Testis (tissue), 3 donors: ENCODE data around the gene GSDME. TPM values are rescaled to one million over a fixed set of nuclear protein-coding genes. Genes with fewer than 3 reads are reported as not detected.

Experiments
- DNase-seq: peaks from one replicate; pipeline ENCODE4 v3.0.0-alpha.2; 2019
- H3K27ac ChIP-seq, 2 donors: fragments of 200-600 bp; sonication (generic); one replicate each; pipeline ENCODE4 v1.5.1; 2019
- H3K27me3 ChIP-seq: fragments of 200-600 bp; sonication (generic); one replicate; pipeline ENCODE4 v1.5.1; 2019
- H3K36me3 ChIP-seq: fragments of 200-600 bp; sonication (generic); one replicate; pipeline ENCODE4 v1.5.1; 2017; ENCODE audit warnings: low read depth; ENCODE audit errors: missing control alignments
- H3K4me1 ChIP-seq: fragments of 200-600 bp; sonication (generic); one replicate; pipeline ENCODE4 v1.5.1; 2019
- H3K4me3 ChIP-seq, 2 donors: fragments of 200-600 bp; sonication (generic); one replicate each; pipeline ENCODE4 v1.5.1; 2017 to 2019
- H3K9me3 ChIP-seq: fragments of 200-600 bp; sonication (generic); one replicate; pipeline ENCODE4 v1.5.1; 2017
- CTCF ChIP-seq, 3 experiments: fragments of 450-650 bp in 2 of 3; fragments of 200-600 bp in 1 of 3; sonication (generic) in 1 of 3; IDR thresholded peaks; one replicate each; pipeline ENCODE4 v1.5.1; 2016 to 2019; ENCODE audit warnings: antibody characterized with exemption in 3 of 3, mild to moderate bottlenecking in 2 of 3, moderate library complexity in 1 of 3
- POLR2A ChIP-seq: fragments of 450-650 bp; IDR thresholded peaks from one replicate; pipeline ENCODE4 v1.6.1; 2017; ENCODE audit warnings: antibody characterized with exemption, mild to moderate bottlenecking, moderate library complexity
- WGBS, 2 donors: methylation state at CpG; one replicate each; pipeline ENCODE4 v1.1.5; 2018; 5-methylcytosine and 5-hydroxymethylcytosine counted together
- intact Hi-C: fragments of 100-400 bp; cut with DNase I; formaldehyde crosslinking; loops from one replicate; pipeline ENCODE4 v1.15.1; 2023; ENCODE audit warnings: low total_unique reads
- polyA plus RNA-seq: library from polyadenylated mRNA; stranded (reverse); fragments of 350-450 nt; fragmentation: Illumina TruSeq; extraction: RNeasy Lipid Tissue Mini Kit (QIAGEN cat#74804); gene quantifications from one replicate; pipeline ENCODE4 v1.2.3, GENCODE V29; 2014; ENCODE audit warnings: low read depth, low replicate concordance; ENCODE audit not compliant: insufficient read depth
- total RNA-seq, 2 donors: library from RNA; depleted of rRNA; stranded (reverse); fragments of >200 nt; gene quantifications; one replicate each; pipeline ENCODE4 v1.2.3, GENCODE V29; 2016

GSDME gene
- total and polyA plus RNA-seq, 3 donors from 2014 or later: 31.8 to 59.4 (median 55.0) TPM

- H3K4me1 ChIP-seq: peaks cover 5% of the 10 kb centered on the region
- 60 to 70% methylated on average over 7 of the region's 7 CpGs for WGBS, 2 donors
- intact Hi-C loops: no loop called here
- no peak for DNase-seq
- no peaks in the 10 kb centered on the region for H3K27me3 ChIP-seq
- H3K4me3 ChIP-seq: no peak overlapping the region
- H3K27ac ChIP-seq: no peak overlapping the region
- no peaks in the 10 kb centered on the region for H3K9me3 ChIP-seq
- H3K36me3 ChIP-seq: no peaks in the 10 kb centered on the region
- TF ChIP-seq POLR2A (no peak), CTCF (IDR thresholded peaks at IDR 0.05) (no peak)
These were observed 5.5 kb upstream of the GSDME start for GRCh38 chr7:24762771-24763170.

- no peak for DNase-seq
- Histone ChIP-seq H3K36me3 (no peaks in the 10 kb centered on the region), H3K9me3 (no peaks in the 10 kb centered on the region), H3K4me1 (peaks cover 6% of the 10 kb centered on the region), H3K27me3 (no peaks in the 10 kb centered on the region), H3K27ac (no peak overlapping the region), H3K4me3 (no peak overlapping the region)
- TF ChIP-seq CTCF (IDR thresholded peaks at IDR 0.05) (no peak), POLR2A (no peak)
- 89 to 97% methylated on average over 1 of the region's 1 CpG for WGBS, 2 donors
- intact Hi-C loops: no loop called here
These were observed 3.7 kb upstream of the GSDME start for GRCh38 chr7:24760968-24761367.

- H3K36me3 ChIP-seq: no peaks in the 10 kb centered on the region
- no peaks in the 10 kb centered on the region for H3K27me3 ChIP-seq
- H3K4me3 ChIP-seq: peak overlapping the region; percentile 71 to 82
- DNase-seq: peak; percentile 61
- 3 to 4% methylated on average over 54 of the region's 54 CpGs for WGBS, 2 donors
- H3K4me1 ChIP-seq: peaks cover 30% of the 10 kb centered on the region
- H3K9me3 ChIP-seq: no peaks in the 10 kb centered on the region
- TF ChIP-seq POLR2A (no peak), CTCF (IDR thresholded peaks at IDR 0.05) (no peak)
- peak overlapping the region; percentile 92 for H3K27ac ChIP-seq
- intact Hi-C loops: no loop called here
These were observed 515 bp downstream of the GSDME start for GRCh38 chr7:24756545-24757352.

GRCh38 chr7:24755541-24756407 is 1.5 kb downstream of the GSDME start:
- Histone ChIP-seq H3K27ac (peak overlapping the region in 1 of 2 donors; percentile 44), H3K4me3 (no peak overlapping the region), H3K9me3 (no peaks in the 10 kb centered on the region), H3K4me1 (peaks cover 30% of the 10 kb centered on the region), H3K27me3 (no peaks in the 10 kb centered on the region), H3K36me3 (no peaks in the 10 kb centered on the region)
- WGBS, 2 donors: 63% methylated on average over 12 of the region's 12 CpGs
- DNase-seq: no peak
- TF ChIP-seq POLR2A (no peak), CTCF (IDR thresholded peaks at IDR 0.05) (no peak)
- intact Hi-C loops: no loop called here
